Left cardiac atrium (tissue), 4 donors: Measurements from ENCODE around the gene CAV1. TPM values are rescaled to one million over a fixed set of nuclear protein-coding genes. Genes with fewer than 3 reads are reported as not detected.
"Not testable (repeated sequence)": the region's sequence is repeated elsewhere in the genome, so short reads cannot be mapped to it uniquely, and the experiment has no call there.

Source experiments
- ATAC-seq, 2 donors: fragments of 200-7000 bp; cut with Tn5 transposase; one replicate each; pipeline ENCODE4 v1.9.1; 2020; ENCODE audit warnings: mild to moderate bottlenecking in 2 of 2, moderate library complexity in 2 of 2
- DNase-seq: peaks from one replicate; pipeline ENCODE4 v3.0.0-alpha.2; 2020
- intact Hi-C, 2 donors: fragments of 100-400 bp; cut with DNase I; formaldehyde crosslinking; loops; one replicate each; pipeline versions ENCODE4 v1.14.1 to v1.15.1; 2022 to 2023
- total RNA-seq, 2 donors: library from RNA; stranded (reverse); fragmentation: NEBNext Ultra II Directional; extraction: Animal tissue kit (Norgen Biotek cat#: 25700); gene quantifications; one replicate each; pipeline ENCODE4 v1.2.1, GENCODE V29; 2021
- donor health status: DM: no; HTN: yes; CAD: no.
- donor health status: DM: no; HTN: yes; CAD: no; lungs with severe emphysema.
- donor health status: DM: yes; HTN: yes; CAD: no.
- donor health status: Dilated cardiomyopathy.

The CAV1 gene
- total RNA-seq, 2 donors from 2014 or later: 423 to 465 TPM

GRCh38 chr7:116572036-116572435 lies 47.2 kb downstream of the CAV1 start:
- DNase-seq (no peak), ATAC-seq (no peak)
- intact Hi-C loops: no loop called here

GRCh38 chr7:116573541-116573940 lies 48.7 kb downstream of the CAV1 start:
- no peak for ATAC-seq
- DNase-seq: no peak
- intact Hi-C loops: no loop called here

- no peak for DNase-seq
- intact Hi-C loops: no loop called here
- ATAC-seq: peak; percentile 49 to 50
Observed at GRCh38 chr7:116574025-116574822, 49.4 kb downstream of the CAV1 start.

GRCh38 chr7:116575853-116576252 lies 51.0 kb downstream of the CAV1 start:
- intact Hi-C loops: no loop called here
- ATAC-seq: no peak
- no peak for DNase-seq

GRCh38 chr7:116576350-116577319 lies 51.8 kb downstream of the CAV1 start:
- intact Hi-C loops: no loop called here
- ATAC-seq (peak; percentile 46 to 85), DNase-seq (no peak)

- no peak for DNase-seq
- intact Hi-C loops: no loop called here
- no peak for ATAC-seq
Observed at GRCh38 chr7:116577320-116577871, 52.6 kb downstream of the CAV1 start.

GRCh38 chr7:116578526-116578925 lies 53.7 kb downstream of the CAV1 start:
- no peak for DNase-seq
- no peak for ATAC-seq
- intact Hi-C loops: no loop called here

- ATAC-seq (no peak), DNase-seq (no peak)
- intact Hi-C loops: no loop called here
Observed at GRCh38 chr7:116579322-116579721, 54.5 kb downstream of the CAV1 start.

GRCh38 chr7:116579835-116580234 lies 55.0 kb downstream of the CAV1 start:
- DNase-seq (no peak), ATAC-seq (no peak)
- intact Hi-C loops: loop anchor here (5.0 to 10.0 kb wide), 4 partner anchors 53 to 225 kb away; partner anchors contain the start of gene CAV1 (in 2 of the 2)

- intact Hi-C loops: loop anchor here (5.0 to 10.0 kb wide), 4 partner anchors 55 to 227 kb away; partner anchors contain the start of gene CAV1 (in 2 of the 2)
- DNase-seq: no peak
- ATAC-seq: peak in 1 of 2 donors; percentile 38
Observed at GRCh38 chr7:116582164-116582732, 57.4 kb downstream of the CAV1 start.

GRCh38 chr7:116582806-116583444 lies 58.1 kb downstream of the CAV1 start:
- DNase-seq (peak; percentile 53), ATAC-seq (peak; percentile 89 to 97)
- intact Hi-C loops: loop anchor here (5.0 to 10.0 kb wide), 4 partner anchors 56 to 228 kb away; partner anchors contain the start of gene CAV1 (in 2 of the 2)

GRCh38 chr7:116583653-116584052 lies 58.8 kb downstream of the CAV1 start:
- intact Hi-C loops: loop anchor here (5.0 to 10.0 kb wide), 4 partner anchors 56 to 229 kb away; partner anchors contain the start of gene CAV1 (in 2 of the 2)

GRCh38 chr7:116584721-116585120 lies 59.9 kb downstream of the CAV1 start:
- ATAC-seq: no peak
- intact Hi-C loops: loop anchor here (5.0 to 10.0 kb wide), 5 partner anchors 57 to 322 kb away; partner anchors contain the start of gene CAV1 (in 2 of the 2)
- no peak for DNase-seq

More at GRCh38 chr7:116583653-116584052, 58.8 kb downstream of the CAV1 start:
- ATAC-seq: no peak
- no peak for DNase-seq

- DNase-seq: no peak
- ATAC-seq: no peak
- intact Hi-C loops: loop anchor here (5.0 to 10.0 kb wide), 4 partner anchors 61 to 323 kb away; partner anchors contain the start of gene CAV1 (in 1 of the 2)
Observed at GRCh38 chr7:116585392-116585791, 60.6 kb downstream of the CAV1 start.

- ATAC-seq (no peak), DNase-seq (no peak)
- intact Hi-C loops: loop anchor here (5.0 to 10.0 kb wide), 4 partner anchors 61 to 324 kb away; partner anchors contain the start of gene CAV1 (in 1 of the 2)
Observed at GRCh38 chr7:116585967-116586366, 61.1 kb downstream of the CAV1 start.

- not testable (repeated sequence) for DNase-seq, ATAC-seq
- intact Hi-C loops: loop anchor here (5.0 to 10.0 kb wide), 4 partner anchors 62 to 325 kb away; partner anchors contain the start of gene CAV1 (in 1 of the 2)
Observed at GRCh38 chr7:116587200-116587599, 62.4 kb downstream of the CAV1 start.

- intact Hi-C loops: loop anchor here (2.0 to 10.0 kb wide), 5 partner anchors 63 to 329 kb away; partner anchors contain the start of gene CAV1 (in 1 of the 2)
- DNase-seq: peak; percentile 21
- ATAC-seq: peak; percentile 35 to 52
Observed at GRCh38 chr7:116588225-116588624, 63.4 kb downstream of the CAV1 start.
